ENCODE data around the gene AMBRA1.

DNA sequence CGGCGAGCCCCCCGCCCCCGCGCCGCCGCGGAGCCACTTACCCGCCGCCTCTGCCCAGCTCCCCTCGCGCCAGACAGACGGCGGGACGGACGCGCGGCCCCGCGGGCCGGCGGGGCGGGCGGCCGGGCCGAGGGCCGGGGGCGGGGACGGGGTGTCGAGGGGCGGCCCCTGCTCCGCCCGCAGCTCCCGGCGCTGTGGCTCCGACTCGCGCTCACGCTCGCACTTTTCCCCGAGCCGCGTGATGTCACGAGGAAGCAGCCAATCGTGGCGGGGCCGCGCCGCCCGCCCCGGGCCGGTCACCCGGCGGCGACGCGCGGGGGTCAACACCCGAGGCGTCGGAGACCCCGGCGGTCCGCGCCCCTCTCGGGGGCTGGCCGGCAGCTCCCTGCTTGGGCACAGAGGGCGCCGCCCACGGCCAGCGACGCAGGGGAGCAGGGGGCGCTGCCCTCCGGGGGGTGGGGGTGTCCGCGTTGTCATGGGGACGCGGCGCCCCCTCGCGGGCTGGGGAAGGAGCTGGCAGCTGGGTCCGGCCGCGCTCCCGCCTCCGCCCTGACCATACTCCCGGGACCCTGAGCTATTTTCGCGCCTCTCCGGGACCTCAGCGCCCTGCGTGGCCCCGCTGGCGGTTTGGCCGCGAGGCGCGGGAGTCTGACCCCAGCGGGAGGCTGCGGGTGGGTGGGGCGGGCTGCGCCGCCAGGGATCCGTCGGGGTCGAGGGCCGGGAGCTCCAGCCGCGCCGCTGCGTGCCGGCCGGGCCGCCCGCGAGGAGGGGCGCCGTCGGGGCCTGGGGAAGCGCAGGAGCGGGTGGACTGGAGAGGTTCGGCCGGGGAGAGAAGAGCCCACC is 202.0 kb downstream of the AMBRA1 start, which contains the start of gene CHRM4:
- TF ChIP-seq, protein P1, sequence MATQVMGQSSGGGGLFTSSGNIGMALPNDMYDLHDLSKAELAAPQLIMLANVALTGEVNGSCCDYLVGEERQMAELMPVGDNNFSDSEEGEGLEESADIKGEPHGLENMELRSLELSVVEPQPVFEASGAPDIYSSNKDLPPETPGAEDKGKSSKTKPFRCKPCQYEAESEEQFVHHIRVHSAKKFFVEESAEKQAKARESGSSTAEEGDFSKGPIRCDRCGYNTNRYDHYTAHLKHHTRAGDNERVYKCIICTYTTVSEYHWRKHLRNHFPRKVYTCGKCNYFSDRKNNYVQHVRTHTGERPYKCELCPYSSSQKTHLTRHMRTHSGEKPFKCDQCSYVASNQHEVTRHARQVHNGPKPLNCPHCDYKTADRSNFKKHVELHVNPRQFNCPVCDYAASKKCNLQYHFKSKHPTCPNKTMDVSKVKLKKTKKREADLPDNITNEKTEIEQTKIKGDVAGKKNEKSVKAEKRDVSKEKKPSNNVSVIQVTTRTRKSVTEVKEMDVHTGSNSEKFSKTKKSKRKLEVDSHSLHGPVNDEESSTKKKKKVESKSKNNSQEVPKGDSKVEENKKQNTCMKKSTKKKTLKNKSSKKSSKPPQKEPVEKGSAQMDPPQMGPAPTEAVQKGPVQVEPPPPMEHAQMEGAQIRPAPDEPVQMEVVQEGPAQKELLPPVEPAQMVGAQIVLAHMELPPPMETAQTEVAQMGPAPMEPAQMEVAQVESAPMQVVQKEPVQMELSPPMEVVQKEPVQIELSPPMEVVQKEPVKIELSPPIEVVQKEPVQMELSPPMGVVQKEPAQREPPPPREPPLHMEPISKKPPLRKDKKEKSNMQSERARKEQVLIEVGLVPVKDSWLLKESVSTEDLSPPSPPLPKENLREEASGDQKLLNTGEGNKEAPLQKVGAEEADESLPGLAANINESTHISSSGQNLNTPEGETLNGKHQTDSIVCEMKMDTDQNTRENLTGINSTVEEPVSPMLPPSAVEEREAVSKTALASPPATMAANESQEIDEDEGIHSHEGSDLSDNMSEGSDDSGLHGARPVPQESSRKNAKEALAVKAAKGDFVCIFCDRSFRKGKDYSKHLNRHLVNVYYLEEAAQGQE (IDR thresholded peaks at IDR 0.05; ENCODE audit: low read depth) = no peak
- TF ChIP-seq, protein P2, sequence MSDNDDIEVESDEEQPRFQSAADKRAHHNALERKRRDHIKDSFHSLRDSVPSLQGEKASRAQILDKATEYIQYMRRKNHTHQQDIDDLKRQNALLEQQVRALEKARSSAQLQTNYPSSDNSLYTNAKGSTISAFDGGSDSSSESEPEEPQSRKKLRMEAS (IDR thresholded peaks at IDR 0.05) = peak; percentile 9; the same call in 1 of the 2 replicates
- TF ChIP-seq, protein P3, sequence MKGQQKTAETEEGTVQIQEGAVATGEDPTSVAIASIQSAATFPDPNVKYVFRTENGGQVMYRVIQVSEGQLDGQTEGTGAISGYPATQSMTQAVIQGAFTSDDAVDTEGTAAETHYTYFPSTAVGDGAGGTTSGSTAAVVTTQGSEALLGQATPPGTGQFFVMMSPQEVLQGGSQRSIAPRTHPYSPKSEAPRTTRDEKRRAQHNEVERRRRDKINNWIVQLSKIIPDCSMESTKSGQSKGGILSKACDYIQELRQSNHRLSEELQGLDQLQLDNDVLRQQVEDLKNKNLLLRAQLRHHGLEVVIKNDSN (IDR thresholded peaks at IDR 0.05) = no peak
- TF ChIP-seq CREB1 (IDR thresholded peaks at IDR 0.05; ENCODE audit: low read depth) (no peak), TAF1 (IDR thresholded peaks at IDR 0.05; ENCODE audit: low read depth) (no peak), YY1 (IDR thresholded peaks at IDR 0.05; ENCODE audit: low read depth) (no peak), EP300 (IDR thresholded peaks at IDR 0.05; ENCODE audit: borderline replicate concordance) (no peak), RAD21 (IDR thresholded peaks at IDR 0.05; ENCODE audit: low read depth) (peak; percentile 22; the same call in 1 of the 2 replicates), TEAD4 (IDR thresholded peaks at IDR 0.05) (no peak), ZBTB7A (IDR thresholded peaks at IDR 0.05; ENCODE audit: low read depth) (0 out of 2 replicates have a peak, but pooled peaks have one; percentile 74), FOXM1 (IDR thresholded peaks at IDR 0.05; ENCODE audit: borderline replicate concordance, low read depth) (no peak), TCF12 (IDR thresholded peaks at IDR 0.05; ENCODE audit: low read depth) (no peak), EGR1 (IDR thresholded peaks at IDR 0.05) (0 out of 2 replicates have a peak, but pooled peaks have one; percentile 37)

Data from Ishikawa (cell line).